WTC11 (cell line): Measurements from ENCODE around the gene SYNJ2. TPM values are rescaled to one million over a fixed set of nuclear protein-coding genes. Genes with fewer than 3 reads are reported as not detected.

Experiments
- ATAC-seq: fragments of 200-7000 bp; cut with Tn5 transposase; 2 replicates; pipeline ENCODE4 v1.10.0; 2021; ENCODE audit warnings: mild to moderate bottlenecking, moderate library complexity
- CTCF ChIA-PET: fragments of 300-600 bp; sonication (Branson Sonifier 250); formaldehyde crosslinking; loops from one replicate; lab custom pipeline; 2021; ENCODE audit warnings: antibody characterized with exemption; lab: Charles Lee
- POLR2A ChIA-PET: fragments of 350-600 bp; sonication (Branson Sonifier 250); formaldehyde crosslinking; loops from one replicate; lab custom pipeline; 2021; ENCODE audit warnings: antibody characterized with exemption; lab: Charles Lee
- DNase-seq: peaks from one replicate; pipeline ENCODE4 v3.0.0; 2021; ENCODE audit warnings: low spot score
- H3K27ac Mint-ChIP-seq: 2 replicates; pipeline ENCODE4 v1.8.0; 2021; ENCODE audit warnings: mixed read lengths
- H3K27me3 Mint-ChIP-seq: 2 replicates; pipeline ENCODE4 v1.8.0; 2021; ENCODE audit warnings: low read depth, mild to moderate bottlenecking, moderate library complexity, mixed read lengths
- H3K36me3 Mint-ChIP-seq: 2 replicates; pipeline ENCODE4 v1.8.0; 2021; ENCODE audit warnings: mixed read lengths
- H3K4me1 Mint-ChIP-seq: 2 replicates; pipeline ENCODE4 v1.8.0; 2022; ENCODE audit warnings: mixed read lengths
- H3K4me3 Mint-ChIP-seq: 2 replicates; pipeline ENCODE4 v1.8.0; 2021; ENCODE audit warnings: mild to moderate bottlenecking, moderate library complexity, mixed read lengths
- H3K9me3 Mint-ChIP-seq: 2 replicates; pipeline ENCODE4 v1.8.0; 2021; ENCODE audit warnings: mixed read lengths
- FOXK1 ChIP-seq: sonication (generic); formaldehyde crosslinking; IDR thresholded peaks from 2 replicates; pipeline ENCODE4 v1.8.0; 2022; ENCODE audit warnings: mild to moderate bottlenecking, moderate library complexity, missing genetic modification reagents
- GABPB1 ChIP-seq: sonication (generic); formaldehyde crosslinking; IDR thresholded peaks from 2 replicates; pipeline ENCODE4 v1.8.1; 2023; ENCODE audit warnings: mild to moderate bottlenecking, missing genetic modification reagents
- GRHL2 ChIP-seq: fragments of 250-450 bp; sonication (Bioruptor Pico); IDR thresholded peaks from 2 replicates; pipeline ENCODE4 v1.8.0; 2022; ENCODE audit warnings: mild to moderate bottlenecking, moderate library complexity; ENCODE audit not compliant: insufficient replicate concordance, severe bottlenecking
- JUN ChIP-seq: sonication (generic); formaldehyde crosslinking; IDR thresholded peaks from 2 replicates; pipeline ENCODE4 v1.8.0; 2023; ENCODE audit warnings: mild to moderate bottlenecking, missing genetic modification reagents
- NR2C2 ChIP-seq: sonication (generic); formaldehyde crosslinking; IDR thresholded peaks from 2 replicates; pipeline ENCODE4 v1.8.0; 2022; ENCODE audit warnings: mild to moderate bottlenecking, missing genetic modification reagents
- SMAD4 ChIP-seq: sonication (generic); formaldehyde crosslinking; IDR thresholded peaks from 2 replicates; pipeline ENCODE4 v1.8.0; 2022; ENCODE audit warnings: mild to moderate bottlenecking, missing genetic modification reagents
- SOX15 ChIP-seq: fragments of 250-450 bp; sonication (Bioruptor Pico); IDR thresholded peaks from 2 replicates; pipeline ENCODE4 v1.9.0; 2021; ENCODE audit warnings: mild to moderate bottlenecking
- TEAD1 ChIP-seq: sonication (generic); formaldehyde crosslinking; IDR thresholded peaks from 2 replicates; pipeline ENCODE4 v1.8.0; 2022; ENCODE audit warnings: mild to moderate bottlenecking, missing genetic modification reagents
- ZNF219 ChIP-seq: sonication (generic); formaldehyde crosslinking; IDR thresholded peaks from 2 replicates; pipeline ENCODE4 v1.8.0; 2023; ENCODE audit warnings: missing genetic modification reagents, mild to moderate bottlenecking, borderline replicate concordance
- ZNF416 ChIP-seq: fragments of 250-450 bp; sonication (Bioruptor Pico); IDR thresholded peaks from 2 replicates; pipeline ENCODE4 v1.9.0; 2021; ENCODE audit warnings: mild to moderate bottlenecking, inconsistent platforms
- total RNA-seq: library from RNA; stranded (reverse); gene quantifications from 3 replicates; pipeline ENCODE4 v1.2.3, GENCODE V29; 2021
- TF ChIP-seq, protein P1 (sequence below): sonication (generic); formaldehyde crosslinking; IDR thresholded peaks from 2 replicates; pipeline ENCODE4 v1.8.1; 2023; ENCODE audit warnings: mild to moderate bottlenecking, missing genetic modification reagents, borderline replicate concordance
- TF ChIP-seq, protein P2 (sequence below): sonication (generic); formaldehyde crosslinking; IDR thresholded peaks from 2 replicates; pipeline ENCODE4 v1.8.0; 2022; ENCODE audit warnings: mild to moderate bottlenecking, missing genetic modification reagents
- TF ChIP-seq, protein P3 (sequence below): sonication (generic); formaldehyde crosslinking; IDR thresholded peaks from 2 replicates; pipeline ENCODE4 v1.8.0; 2023; ENCODE audit warnings: mild to moderate bottlenecking, missing genetic modification reagents
- TF ChIP-seq, protein P4 (sequence below): sonication (generic); formaldehyde crosslinking; IDR thresholded peaks from 2 replicates; pipeline ENCODE4 v1.8.0; 2022; ENCODE audit warnings: mild to moderate bottlenecking, missing genetic modification reagents
- TF ChIP-seq, protein P5 (sequence below): fragments of 250-450 bp; sonication (Bioruptor Pico); IDR thresholded peaks from 2 replicates; pipeline ENCODE4 v1.8.0; 2021; ENCODE audit warnings: mild to moderate bottlenecking

SYNJ2 gene
- total RNA-seq, 1 experiment from 2014 or later = 15.3 TPM

DNA sequence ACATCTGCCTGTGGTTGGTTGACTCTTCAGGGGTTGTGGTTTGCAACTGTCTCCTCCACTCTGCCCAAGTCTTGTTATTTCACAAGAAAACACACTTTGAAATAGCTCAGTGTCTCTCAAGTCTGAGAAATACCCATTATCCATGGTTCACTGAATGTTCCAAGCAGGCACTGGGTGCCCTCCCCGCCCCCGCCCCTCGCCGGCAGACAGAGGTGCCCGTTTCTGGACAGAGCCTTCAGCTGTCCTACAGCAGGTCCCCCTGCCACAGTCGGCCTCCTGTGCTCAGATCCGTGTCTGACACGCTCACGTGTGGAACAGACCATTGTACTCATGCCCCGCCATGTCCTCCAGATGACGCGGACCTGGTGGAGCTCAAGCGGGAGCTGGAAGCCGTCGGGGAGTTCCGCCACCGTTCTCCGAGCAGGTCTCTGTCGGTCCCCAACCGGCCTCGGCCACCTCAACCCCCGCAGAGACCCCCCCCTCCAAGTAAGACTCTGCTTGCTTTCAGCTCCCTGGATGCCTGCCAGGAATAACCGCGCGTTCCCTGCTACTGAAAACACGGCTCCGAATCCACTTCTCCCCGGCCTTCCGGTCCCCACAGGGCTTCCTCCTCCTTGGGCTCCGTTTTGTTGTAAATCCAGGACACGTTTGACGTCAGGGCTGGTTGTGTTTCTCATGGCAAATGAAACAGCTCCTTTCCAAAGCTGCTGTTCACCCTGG, 105.0 kb downstream of the SYNJ2 start (continued):
- TF ChIP-seq, protein P1, sequence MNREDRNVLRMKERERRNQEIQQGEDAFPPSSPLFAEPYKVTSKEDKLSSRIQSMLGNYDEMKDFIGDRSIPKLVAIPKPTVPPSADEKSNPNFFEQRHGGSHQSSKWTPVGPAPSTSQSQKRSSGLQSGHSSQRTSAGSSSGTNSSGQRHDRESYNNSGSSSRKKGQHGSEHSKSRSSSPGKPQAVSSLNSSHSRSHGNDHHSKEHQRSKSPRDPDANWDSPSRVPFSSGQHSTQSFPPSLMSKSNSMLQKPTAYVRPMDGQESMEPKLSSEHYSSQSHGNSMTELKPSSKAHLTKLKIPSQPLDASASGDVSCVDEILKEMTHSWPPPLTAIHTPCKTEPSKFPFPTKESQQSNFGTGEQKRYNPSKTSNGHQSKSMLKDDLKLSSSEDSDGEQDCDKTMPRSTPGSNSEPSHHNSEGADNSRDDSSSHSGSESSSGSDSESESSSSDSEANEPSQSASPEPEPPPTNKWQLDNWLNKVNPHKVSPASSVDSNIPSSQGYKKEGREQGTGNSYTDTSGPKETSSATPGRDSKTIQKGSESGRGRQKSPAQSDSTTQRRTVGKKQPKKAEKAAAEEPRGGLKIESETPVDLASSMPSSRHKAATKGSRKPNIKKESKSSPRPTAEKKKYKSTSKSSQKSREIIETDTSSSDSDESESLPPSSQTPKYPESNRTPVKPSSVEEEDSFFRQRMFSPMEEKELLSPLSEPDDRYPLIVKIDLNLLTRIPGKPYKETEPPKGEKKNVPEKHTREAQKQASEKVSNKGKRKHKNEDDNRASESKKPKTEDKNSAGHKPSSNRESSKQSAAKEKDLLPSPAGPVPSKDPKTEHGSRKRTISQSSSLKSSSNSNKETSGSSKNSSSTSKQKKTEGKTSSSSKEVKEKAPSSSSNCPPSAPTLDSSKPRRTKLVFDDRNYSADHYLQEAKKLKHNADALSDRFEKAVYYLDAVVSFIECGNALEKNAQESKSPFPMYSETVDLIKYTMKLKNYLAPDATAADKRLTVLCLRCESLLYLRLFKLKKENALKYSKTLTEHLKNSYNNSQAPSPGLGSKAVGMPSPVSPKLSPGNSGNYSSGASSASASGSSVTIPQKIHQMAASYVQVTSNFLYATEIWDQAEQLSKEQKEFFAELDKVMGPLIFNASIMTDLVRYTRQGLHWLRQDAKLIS (CRISPR knock-in tag) = no peak
- TF ChIP-seq, protein P2, sequence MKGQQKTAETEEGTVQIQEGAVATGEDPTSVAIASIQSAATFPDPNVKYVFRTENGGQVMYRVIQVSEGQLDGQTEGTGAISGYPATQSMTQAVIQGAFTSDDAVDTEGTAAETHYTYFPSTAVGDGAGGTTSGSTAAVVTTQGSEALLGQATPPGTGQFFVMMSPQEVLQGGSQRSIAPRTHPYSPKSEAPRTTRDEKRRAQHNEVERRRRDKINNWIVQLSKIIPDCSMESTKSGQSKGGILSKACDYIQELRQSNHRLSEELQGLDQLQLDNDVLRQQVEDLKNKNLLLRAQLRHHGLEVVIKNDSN (CRISPR knock-in tag) = no peak

DNA sequence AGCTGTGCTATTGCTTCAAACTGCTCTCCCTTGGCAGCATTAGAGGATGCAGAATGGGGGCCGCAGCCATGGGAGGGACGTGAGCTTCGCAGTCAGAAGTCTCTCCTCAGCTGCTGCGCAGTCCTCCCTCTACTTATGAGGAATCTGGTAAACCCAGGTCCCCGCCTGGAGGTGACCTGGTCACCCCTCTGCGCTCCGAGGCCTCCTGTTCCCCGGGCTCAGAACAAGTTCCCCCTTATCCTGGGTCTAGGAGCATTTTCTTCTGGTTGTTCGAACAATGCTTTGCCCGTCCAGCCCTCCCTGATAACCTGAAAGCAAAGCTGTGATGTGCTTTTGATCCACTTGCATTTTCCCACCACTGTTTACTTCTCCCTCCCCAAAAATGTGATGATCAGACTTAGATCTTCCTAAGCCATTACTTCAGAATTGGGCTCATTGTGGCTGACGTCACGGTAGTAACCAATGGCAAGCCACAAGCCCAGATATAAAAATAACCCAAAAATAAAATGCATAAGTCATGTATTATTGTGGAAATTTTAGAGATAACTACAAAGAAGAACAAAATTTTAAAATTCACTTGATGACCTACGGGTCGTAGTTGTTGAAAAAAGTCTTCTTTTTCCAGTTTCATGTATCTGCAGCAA, 105.7 kb downstream of the SYNJ2 start:
- peaks cover 27% of the 10 kb centered on the region for H3K36me3 Mint-ChIP-seq
- ChIA-PET CTCF (interaction anchor here (0.6 to 2.4 kb wide), 5 partner anchors 15 to 280 kb away, joined by 3 to 8 read pairs (median 3); no protein-coding TSS in a partner anchor), POLR2A (interaction anchor here (0.6 kb wide), 1 partner anchor 138 kb away, joined by 3 read pairs; no protein-coding TSS in a partner anchor)
- TF ChIP-seq TEAD1 (no peak), ZNF219 (CRISPR knock-in tag) (no peak), SOX15 (no peak), SMAD4 (CRISPR knock-in tag) (no peak), JUN (no peak), ZNF416 (CRISPR knock-in tag) (no peak), GABPB1 (CRISPR knock-in tag) (no peak)
- TF ChIP-seq, protein P3, sequence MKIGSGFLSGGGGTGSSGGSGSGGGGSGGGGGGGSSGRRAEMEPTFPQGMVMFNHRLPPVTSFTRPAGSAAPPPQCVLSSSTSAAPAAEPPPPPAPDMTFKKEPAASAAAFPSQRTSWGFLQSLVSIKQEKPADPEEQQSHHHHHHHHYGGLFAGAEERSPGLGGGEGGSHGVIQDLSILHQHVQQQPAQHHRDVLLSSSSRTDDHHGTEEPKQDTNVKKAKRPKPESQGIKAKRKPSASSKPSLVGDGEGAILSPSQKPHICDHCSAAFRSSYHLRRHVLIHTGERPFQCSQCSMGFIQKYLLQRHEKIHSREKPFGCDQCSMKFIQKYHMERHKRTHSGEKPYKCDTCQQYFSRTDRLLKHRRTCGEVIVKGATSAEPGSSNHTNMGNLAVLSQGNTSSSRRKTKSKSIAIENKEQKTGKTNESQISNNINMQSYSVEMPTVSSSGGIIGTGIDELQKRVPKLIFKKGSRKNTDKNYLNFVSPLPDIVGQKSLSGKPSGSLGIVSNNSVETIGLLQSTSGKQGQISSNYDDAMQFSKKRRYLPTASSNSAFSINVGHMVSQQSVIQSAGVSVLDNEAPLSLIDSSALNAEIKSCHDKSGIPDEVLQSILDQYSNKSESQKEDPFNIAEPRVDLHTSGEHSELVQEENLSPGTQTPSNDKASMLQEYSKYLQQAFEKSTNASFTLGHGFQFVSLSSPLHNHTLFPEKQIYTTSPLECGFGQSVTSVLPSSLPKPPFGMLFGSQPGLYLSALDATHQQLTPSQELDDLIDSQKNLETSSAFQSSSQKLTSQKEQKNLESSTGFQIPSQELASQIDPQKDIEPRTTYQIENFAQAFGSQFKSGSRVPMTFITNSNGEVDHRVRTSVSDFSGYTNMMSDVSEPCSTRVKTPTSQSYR (CRISPR knock-in tag) = no peak
- TF ChIP-seq, protein P4, sequence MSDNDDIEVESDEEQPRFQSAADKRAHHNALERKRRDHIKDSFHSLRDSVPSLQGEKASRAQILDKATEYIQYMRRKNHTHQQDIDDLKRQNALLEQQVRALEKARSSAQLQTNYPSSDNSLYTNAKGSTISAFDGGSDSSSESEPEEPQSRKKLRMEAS (CRISPR knock-in tag) = no peak
- no peak overlapping the region for H3K4me3 Mint-ChIP-seq
- H3K27ac Mint-ChIP-seq = no peak overlapping the region
- ATAC-seq = no peak
- no peaks in the 10 kb centered on the region for H3K9me3 Mint-ChIP-seq
- H3K4me1 Mint-ChIP-seq = no peaks in the 10 kb centered on the region
- H3K27me3 Mint-ChIP-seq = no peaks in the 10 kb centered on the region
- no peak for DNase-seq

DNA sequence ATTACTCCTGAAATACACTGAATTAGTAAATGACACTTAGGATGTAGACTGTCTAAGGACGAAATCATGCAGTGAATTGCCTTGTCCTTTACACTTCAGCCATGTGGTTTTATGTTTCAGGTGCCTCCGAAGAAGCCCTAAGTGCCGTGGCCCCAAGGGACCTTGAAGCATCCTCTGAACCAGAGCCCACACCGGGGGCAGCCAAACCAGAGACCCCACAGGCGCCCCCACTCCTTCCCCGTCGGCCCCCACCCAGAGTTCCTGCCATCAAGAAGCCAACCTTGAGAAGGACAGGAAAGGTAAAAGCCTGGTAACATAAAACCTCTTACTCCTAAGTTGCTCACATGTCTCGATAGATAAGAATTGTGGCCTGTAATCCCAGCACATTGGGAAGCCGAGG, 111.1 kb downstream of the SYNJ2 start:
- POLR2A ChIA-PET = no interaction called here
- H3K4me1 Mint-ChIP-seq = no peaks in the 10 kb centered on the region
- TF ChIP-seq GRHL2 (no peak), FOXK1 (CRISPR knock-in tag) (no peak), NR2C2 (no peak)
- TF ChIP-seq, protein P5, sequence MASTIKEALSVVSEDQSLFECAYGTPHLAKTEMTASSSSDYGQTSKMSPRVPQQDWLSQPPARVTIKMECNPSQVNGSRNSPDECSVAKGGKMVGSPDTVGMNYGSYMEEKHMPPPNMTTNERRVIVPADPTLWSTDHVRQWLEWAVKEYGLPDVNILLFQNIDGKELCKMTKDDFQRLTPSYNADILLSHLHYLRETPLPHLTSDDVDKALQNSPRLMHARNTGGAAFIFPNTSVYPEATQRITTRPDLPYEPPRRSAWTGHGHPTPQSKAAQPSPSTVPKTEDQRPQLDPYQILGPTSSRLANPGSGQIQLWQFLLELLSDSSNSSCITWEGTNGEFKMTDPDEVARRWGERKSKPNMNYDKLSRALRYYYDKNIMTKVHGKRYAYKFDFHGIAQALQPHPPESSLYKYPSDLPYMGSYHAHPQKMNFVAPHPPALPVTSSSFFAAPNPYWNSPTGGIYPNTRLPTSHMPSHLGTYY (CRISPR knock-in tag) = no peak
- TF ChIP-seq, all 79 proteins: peak for 0
- ATAC-seq (no peak), DNase-seq (no peak)
- CTCF ChIA-PET = no interaction called here
- Mint-ChIP-seq H3K4me3 (no peak overlapping the region), H3K27ac (no peak overlapping the region), H3K27me3 (no peaks in the 10 kb centered on the region), H3K36me3 (peaks cover 13% of the 10 kb centered on the region; the same call in 1 of the 2 replicates), H3K9me3 (no peaks in the 10 kb centered on the region)
